ENCODE measurements around the gene FRMD4B.

FRMD4B gene

GRCh38 chr3:69166446-69166845 is 219.4 kb downstream of the FRMD4B start:
- DNase-seq (ENCODE audit: low read depth): no peak

GRCh38 chr3:69165744-69166143 is 220.1 kb downstream of the FRMD4B start:
- DNase-seq (ENCODE audit: low read depth): no peak

- DNase-seq (ENCODE audit: low read depth): no peak
These were observed 221.6 kb downstream of the FRMD4B start for GRCh38 chr3:69164296-69164695.

- DNase-seq (ENCODE audit: low read depth): no peak
These were observed 223.4 kb downstream of the FRMD4B start for GRCh38 chr3:69162308-69162980.

- peak; percentile 27 for DNase-seq (ENCODE audit: low read depth)
These were observed 224.1 kb downstream of the FRMD4B start for GRCh38 chr3:69161587-69162307.

GRCh38 chr3:69160525-69160924 is 225.4 kb downstream of the FRMD4B start:
- no peak for DNase-seq (ENCODE audit: low read depth)

- no peak for DNase-seq (ENCODE audit: low read depth)
These were observed 225.8 kb downstream of the FRMD4B start for GRCh38 chr3:69160107-69160506.

- no peak for DNase-seq (ENCODE audit: low read depth)
These were observed 236.3 kb downstream of the FRMD4B start for GRCh38 chr3:69149586-69149985.

- DNase-seq (ENCODE audit: low read depth): no peak
These were observed 240.2 kb downstream of the FRMD4B start for GRCh38 chr3:69145688-69146087.

- no peak for DNase-seq (ENCODE audit: low read depth)
These were observed 241.2 kb downstream of the FRMD4B start for GRCh38 chr3:69144631-69145245.

- DNase-seq (ENCODE audit: low read depth): no peak
These were observed 242.3 kb downstream of the FRMD4B start for GRCh38 chr3:69143612-69144011.

- DNase-seq (ENCODE audit: low read depth): no peak
These were observed 243.0 kb downstream of the FRMD4B start for GRCh38 chr3:69142797-69143454.

- no peak for DNase-seq (ENCODE audit: low read depth)
These were observed 243.8 kb downstream of the FRMD4B start for GRCh38 chr3:69142090-69142489.

GRCh38 chr3:69141313-69141712 is 244.6 kb downstream of the FRMD4B start:
- DNase-seq (ENCODE audit: low read depth): no peak

GRCh38 chr3:69137412-69137811 is 248.5 kb downstream of the FRMD4B start:
- no peak for DNase-seq (ENCODE audit: low read depth)

- no peak for DNase-seq (ENCODE audit: low read depth)
These were observed 248.9 kb downstream of the FRMD4B start for GRCh38 chr3:69137005-69137404.

- no peak for DNase-seq (ENCODE audit: low read depth)
These were observed 255.2 kb downstream of the FRMD4B start for GRCh38 chr3:69130689-69131088.

GRCh38 chr3:69129531-69129930 is 256.4 kb downstream of the FRMD4B start:
- DNase-seq (ENCODE audit: low read depth): no peak

GRCh38 chr3:69128509-69128908 is 257.4 kb downstream of the FRMD4B start:
- DNase-seq (ENCODE audit: low read depth): no peak

GRCh38 chr3:69126999-69127398 is 258.9 kb downstream of the FRMD4B start:
- no peak for DNase-seq (ENCODE audit: low read depth)

GRCh38 chr3:69126216-69126615 is 259.7 kb downstream of the FRMD4B start:
- DNase-seq (ENCODE audit: low read depth): no peak

GRCh38 chr3:69122403-69122802 is 263.5 kb downstream of the FRMD4B start, which contains the start of gene LMOD3:
LMOD3 (minus strand) TSS chr3:69122595; CDS start chr3:69122386, 209 bp downstream.
- no peak for DNase-seq (ENCODE audit: low read depth)

GRCh38 chr3:69121950-69122349 is 263.9 kb downstream of the FRMD4B start:
- DNase-seq (ENCODE audit: low read depth): no peak

All from activated T-cell treated with anti-CD3 and anti-CD28 coated beads for 24 hours (primary cell).